ENCODE data around the gene ZBED4.

Gene ZBED4

DNA sequence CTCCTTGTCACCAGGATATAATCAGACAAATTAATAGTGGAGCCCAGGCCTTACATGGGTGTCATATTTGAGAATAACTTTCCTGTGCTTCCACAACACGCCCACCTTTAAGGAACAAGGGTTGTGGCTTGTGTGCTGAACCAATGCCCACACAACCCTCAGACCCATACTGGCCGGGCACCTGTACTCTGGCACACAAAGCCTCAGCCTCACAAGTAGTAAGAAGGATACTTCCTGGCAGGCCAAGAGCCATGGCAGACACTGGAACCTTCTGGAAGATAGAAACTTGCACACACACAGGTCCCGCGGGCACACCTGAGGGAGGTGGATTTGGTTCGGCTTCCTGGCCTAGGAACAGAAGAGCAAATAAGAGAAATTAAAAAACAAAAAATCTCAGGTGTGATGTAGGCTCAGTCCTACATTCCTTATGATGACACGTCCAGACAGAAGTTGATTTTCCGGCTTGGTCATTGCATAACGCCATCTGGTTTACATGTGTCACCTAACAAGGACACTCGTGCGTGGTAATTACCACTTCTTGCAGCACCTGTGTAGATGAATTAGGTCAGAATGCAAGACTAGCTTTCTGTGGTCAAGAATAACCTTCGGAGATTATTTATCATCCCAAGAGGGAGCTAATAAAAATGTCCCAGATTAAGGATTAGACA is 20.2 kb upstream of the ZBED4 start:
- H3K4me2 ChIP-seq = no peak overlapping the region
- no peaks in the 10 kb centered on the region for H3K27me3 ChIP-seq
- no peaks in the 10 kb centered on the region for H4K20me1 ChIP-seq
- H3K27ac ChIP-seq = no peak overlapping the region
- no peak overlapping the region for H3K4me3 ChIP-seq
- H3K9me3 ChIP-seq (replicated peaks in 1 of 11) = 0 out of 22 replicates have a peak, but pooled peaks cover 0 to 8% (median 0%) of the 10 kb centered on the region in 11 experiments
- TF ChIP-seq Cebpa-rat (IDR thresholded peaks at IDR 0.05) = no peak
- H3K4me1 ChIP-seq = peaks cover 6 to 40% (median 19%) of the 10 kb centered on the region in 10 experiments
- no peak overlapping the region for H3K9ac ChIP-seq
- H3K36me3 ChIP-seq = no peaks in the 10 kb centered on the region

DNA sequence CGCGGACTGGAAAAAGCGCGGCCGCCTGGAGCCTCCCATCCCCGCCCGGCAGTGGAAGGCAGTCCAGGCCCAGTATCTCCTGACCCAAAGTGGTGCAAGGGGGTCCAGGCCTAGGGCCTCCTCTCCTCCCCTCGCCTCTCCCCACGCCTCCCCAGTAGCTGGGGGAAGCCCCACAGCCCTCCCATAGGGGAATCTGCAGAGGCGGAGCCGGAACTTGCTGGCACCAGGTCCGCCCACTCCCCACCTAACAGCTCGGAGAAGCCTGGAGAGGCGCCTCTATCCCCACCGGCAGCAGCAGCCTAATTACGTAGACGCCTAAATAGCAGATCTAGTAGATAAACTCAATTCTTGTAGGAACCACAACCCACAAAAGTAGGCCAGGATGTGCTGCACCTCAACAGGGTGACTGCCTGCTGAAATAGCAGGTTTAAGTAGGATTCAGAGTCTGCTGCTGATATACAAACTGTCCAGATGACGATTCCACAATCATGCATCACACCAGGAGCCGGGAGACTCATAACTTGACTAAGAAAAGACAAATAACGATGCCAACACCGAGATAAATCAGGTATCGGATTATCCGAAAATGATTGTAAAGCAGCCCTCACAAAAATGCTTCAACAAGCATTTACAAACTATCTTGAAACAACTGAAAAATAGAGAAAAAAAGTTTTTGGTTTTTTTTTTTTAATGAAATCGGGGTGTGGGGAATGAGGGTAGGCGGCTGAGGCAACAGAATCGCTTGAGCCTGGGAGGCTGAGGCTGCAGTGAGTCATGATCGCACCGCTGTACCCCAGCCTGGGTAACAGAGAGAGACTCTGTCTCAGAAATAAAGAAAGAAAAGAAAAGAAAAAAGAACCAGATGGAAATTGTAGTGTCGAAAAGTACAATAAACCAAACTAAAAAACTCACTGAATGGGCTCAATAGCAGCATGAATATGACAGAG is 14.6 kb upstream of the ZBED4 start:
- no peaks in the 10 kb centered on the region for H3K9me3 ChIP-seq (replicated peaks in 1 of 11)

DNA sequence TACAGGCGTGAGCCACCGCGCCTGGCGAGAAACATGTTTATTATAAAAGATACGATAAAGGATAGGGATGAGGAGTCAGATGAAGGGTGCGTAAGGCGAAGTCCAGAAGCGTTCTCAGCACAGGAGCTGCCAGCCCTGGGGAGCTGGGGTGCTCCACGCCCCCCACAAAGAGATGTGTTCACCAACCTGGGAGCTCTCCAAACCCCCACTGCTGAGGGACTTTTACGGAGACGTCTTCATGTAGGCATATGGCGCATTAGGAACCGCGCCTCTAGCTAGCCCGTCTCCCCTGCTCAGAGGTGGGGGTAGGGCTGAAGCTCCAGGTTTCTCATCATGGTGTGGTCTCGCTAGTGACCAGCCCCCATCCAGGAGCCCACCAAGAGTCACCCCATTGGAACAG is 8.4 kb upstream of the ZBED4 start:
- H3K36me3 ChIP-seq = no peaks in the 10 kb centered on the region
- peaks cover 33 to 64% (median 55%) of the 10 kb centered on the region in 11 experiments for H3K27me3 ChIP-seq
- H3K4me3 ChIP-seq = no peak overlapping the region
- no peak overlapping the region for H3K9ac ChIP-seq
- H4K20me1 ChIP-seq = peaks cover 0 to 25% (median 0%) of the 10 kb centered on the region in 11 experiments; a peak in 5 of 22 replicates
- no peak for TF ChIP-seq Cebpa-rat (IDR thresholded peaks at IDR 0.05)
- H3K4me2 ChIP-seq = no peak overlapping the region
- H3K9me3 ChIP-seq (replicated peaks in 1 of 11) = no peaks in the 10 kb centered on the region; a peak in 1 of 22 replicates
- H3K4me1 ChIP-seq = peaks cover 3 to 20% (median 16%) of the 10 kb centered on the region in 10 experiments; a peak in 17 of 20 replicates
- no peak overlapping the region for H3K27ac ChIP-seq

More for the DNA sequence above, 14.6 kb upstream of the ZBED4 start:
- H3K4me2 ChIP-seq = peak overlapping the region; percentile 66 to 89 (median 79)
- no peak for TF ChIP-seq Cebpa-rat (IDR thresholded peaks at IDR 0.05)
- H4K20me1 ChIP-seq = no peaks in the 10 kb centered on the region
- peak overlapping the region in 2 of 11 experiments; percentile 23 to 41; a peak in 1 of 22 replicates for H3K27ac ChIP-seq
- peak overlapping the region in 2 of 10 experiments; percentile 7 to 30; a peak in 1 of 20 replicates for H3K4me3 ChIP-seq
- H3K9ac ChIP-seq = peak overlapping the region in 6 of 11 experiments; percentile 14 to 44 (median 26); a peak in 8 of 22 replicates
- H3K27me3 ChIP-seq = 0 out of 22 replicates have a peak, but pooled peaks cover 0 to 2% (median 0%) of the 10 kb centered on the region in 11 experiments
- H3K4me1 ChIP-seq = peaks cover 10 to 28% (median 19%) of the 10 kb centered on the region in 10 experiments
- no peaks in the 10 kb centered on the region for H3K36me3 ChIP-seq

DNA sequence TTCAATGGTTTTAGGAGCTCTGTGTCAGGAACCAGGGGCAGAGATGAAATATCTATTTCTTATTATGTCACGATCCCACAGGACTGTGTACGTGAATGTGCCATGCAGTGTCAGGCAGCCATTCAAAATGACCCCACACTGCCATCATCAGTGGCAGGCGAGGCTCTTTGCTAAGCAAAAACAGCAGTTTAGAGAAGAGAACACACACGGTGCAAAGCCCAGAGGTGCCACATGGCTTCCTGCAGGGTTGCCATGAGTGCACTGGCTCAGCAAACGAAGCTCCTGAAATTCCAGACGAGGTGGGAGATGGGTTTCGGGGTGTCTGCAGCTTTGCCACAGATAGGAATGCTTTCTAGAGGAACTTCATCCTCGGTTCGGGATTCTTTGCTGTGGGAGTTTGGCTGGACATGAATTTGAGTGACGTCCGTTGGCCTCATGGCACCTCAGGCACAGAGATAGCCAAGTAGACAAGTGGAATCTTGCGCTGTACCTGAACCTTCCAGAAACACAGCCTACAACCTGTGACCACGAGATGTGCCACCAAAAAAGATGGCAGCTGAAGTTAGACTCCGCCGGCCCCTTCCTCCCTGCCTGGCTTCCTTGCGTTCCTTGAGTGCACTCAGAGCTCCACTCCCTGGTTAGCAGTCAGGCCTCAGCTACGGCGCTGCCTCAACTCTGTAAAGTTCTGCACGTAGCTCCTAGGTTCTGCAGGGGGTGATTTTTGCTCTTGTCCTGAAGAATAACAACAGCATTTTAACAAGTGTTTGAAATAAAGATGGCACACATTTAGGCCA is 7.8 kb upstream of the ZBED4 start:
- Histone ChIP-seq H3K4me2 (no peak overlapping the region), H3K27me3 (peaks cover 40 to 70% (median 62%) of the 10 kb centered on the region in 11 experiments), H3K27ac (no peak overlapping the region), H3K9ac (no peak overlapping the region), H3K4me3 (no peak overlapping the region), H3K4me1 (peaks cover 3 to 25% (median 19%) of the 10 kb centered on the region in 10 experiments; a peak in 17 of 20 replicates), H3K36me3 (no peaks in the 10 kb centered on the region), H4K20me1 (peaks cover 0 to 29% (median 0%) of the 10 kb centered on the region in 11 experiments; a peak in 5 of 22 replicates), H3K9me3 (replicated peaks in 1 of 11) (no peaks in the 10 kb centered on the region; a peak in 1 of 22 replicates)
- no peak for TF ChIP-seq Cebpa-rat (IDR thresholded peaks at IDR 0.05)

DNA sequence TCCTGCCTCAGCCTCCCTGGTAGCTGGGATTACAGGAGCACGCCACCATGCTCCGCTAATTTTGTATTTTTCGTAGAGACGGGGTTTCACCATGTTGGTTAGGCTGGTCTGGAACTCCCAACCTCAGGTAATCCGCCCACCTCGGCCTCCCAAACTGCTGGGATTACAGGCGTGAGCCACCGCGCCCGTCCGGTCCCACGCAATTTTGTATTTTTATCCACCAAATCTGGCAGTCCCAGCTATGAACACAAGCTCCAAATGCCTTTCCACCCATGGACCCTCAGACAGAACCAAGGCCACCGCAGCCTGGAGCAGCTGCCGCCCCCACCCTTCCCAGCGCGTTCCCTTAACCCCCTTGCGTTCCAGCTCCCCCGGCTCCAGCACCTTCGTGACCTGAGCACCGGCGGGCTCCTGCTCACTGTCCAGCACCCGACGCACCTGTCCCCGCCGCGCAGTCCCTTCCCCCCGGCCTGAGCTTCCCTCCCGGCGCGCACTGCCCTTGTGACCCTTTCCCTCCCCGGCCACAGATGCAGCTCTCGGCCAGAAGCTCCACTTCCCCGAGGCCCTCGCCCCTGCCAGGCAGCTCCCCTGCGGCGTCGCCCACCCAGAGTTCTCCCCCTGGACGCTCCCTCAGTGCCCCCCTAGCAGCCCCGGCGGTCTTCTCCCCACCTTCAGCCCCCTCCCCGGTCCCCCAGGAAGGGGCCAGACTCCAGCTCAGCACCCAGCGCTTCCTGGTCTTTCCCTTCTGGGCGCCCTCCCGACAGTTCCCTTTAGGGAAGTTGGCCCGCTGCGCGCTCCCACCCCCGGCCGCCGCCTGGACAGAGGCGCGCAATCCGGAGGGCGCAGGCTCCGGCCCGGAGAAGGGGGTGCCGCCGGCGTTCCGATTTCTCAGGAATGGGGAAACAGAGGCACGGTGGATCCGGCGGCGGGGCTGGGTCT is 5.6 kb upstream of the ZBED4 start:
- no peak for TF ChIP-seq Cebpa-rat (IDR thresholded peaks at IDR 0.05)
- H3K4me3 ChIP-seq = peak overlapping the region; percentile 61 to 77 (median 66); a peak in 19 of 20 replicates
- H3K4me1 ChIP-seq = peaks cover 10 to 44% (median 35%) of the 10 kb centered on the region in 10 experiments; a peak in 19 of 20 replicates
- H3K27ac ChIP-seq = peak overlapping the region in 1 of 11 experiments; percentile 26; a peak in 1 of 22 replicates
- H3K4me2 ChIP-seq = peak overlapping the region; percentile 88 to 99 (median 97)
- H3K9ac ChIP-seq = peak overlapping the region in 6 of 11 experiments; percentile 27 to 81 (median 68); a peak in 12 of 22 replicates
- no peaks in the 10 kb centered on the region for H3K36me3 ChIP-seq
- peaks cover 0 to 29% (median 0%) of the 10 kb centered on the region in 11 experiments; a peak in 5 of 22 replicates for H4K20me1 ChIP-seq
- peaks cover 46 to 84% (median 76%) of the 10 kb centered on the region in 11 experiments for H3K27me3 ChIP-seq
- no peaks in the 10 kb centered on the region; a peak in 1 of 22 replicates for H3K9me3 ChIP-seq (replicated peaks in 1 of 11)

DNA sequence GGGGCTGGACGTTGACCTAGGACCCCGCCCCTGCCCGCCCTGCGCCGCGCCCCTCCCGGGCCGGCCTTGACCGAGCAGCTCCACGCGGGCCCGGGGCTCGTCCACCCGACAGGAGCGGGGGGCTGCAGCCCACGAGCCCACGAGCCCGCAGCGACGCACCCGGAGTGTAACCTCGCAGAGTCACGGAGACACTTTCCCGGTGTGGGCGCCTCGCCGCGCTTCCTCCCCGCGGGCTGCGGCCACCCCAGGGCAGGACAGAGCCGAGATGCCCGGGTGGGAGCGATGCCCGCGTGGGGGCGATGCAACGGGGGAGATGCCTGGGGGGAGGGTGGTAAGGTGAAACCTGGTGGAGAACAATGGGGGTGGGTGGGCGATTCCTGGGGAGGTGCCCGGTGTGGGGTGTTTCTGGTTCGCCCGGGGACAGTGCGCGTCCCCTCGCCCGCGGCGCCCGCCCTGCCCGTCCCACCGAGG is 4.9 kb upstream of the ZBED4 start:
- Histone ChIP-seq H3K4me3 (peak overlapping the region; percentile 61 to 77 (median 66)), H3K4me2 (peak overlapping the region; percentile 88 to 99 (median 97)), H3K27ac (peak overlapping the region in 1 of 11 experiments; percentile 40; a peak in 1 of 22 replicates), H4K20me1 (peaks cover 0 to 29% (median 0%) of the 10 kb centered on the region in 11 experiments; a peak in 5 of 22 replicates), H3K9me3 (replicated peaks in 1 of 11) (no peaks in the 10 kb centered on the region; a peak in 1 of 22 replicates), H3K27me3 (peaks cover 46 to 84% (median 76%) of the 10 kb centered on the region in 11 experiments), H3K9ac (peak overlapping the region; percentile 43 to 81 (median 64); a peak in 17 of 22 replicates), H3K4me1 (peaks cover 10 to 44% (median 36%) of the 10 kb centered on the region in 10 experiments; a peak in 19 of 20 replicates), H3K36me3 (no peaks in the 10 kb centered on the region)
- no peak for TF ChIP-seq Cebpa-rat (IDR thresholded peaks at IDR 0.05)

All from BLaER1 treated with 17β-estradiol and CSF1 and Interleukin-3, amounts not matched to agents 10 nM and 100 nM (cell line).